Activated CD8-positive, alpha-beta memory T cell treated with anti-CD3 and anti-CD28 coated beads, Interleukin-2, amount 50 U/mL, for 1 hour (primary cell): ENCODE data around the gene RBMXL3.

Experiments
- DNase-seq: peaks from one replicate; pipeline ENCODE4 v3.0.0-alpha.2; 2020; ENCODE audit errors: extremely low read depth

The RBMXL3 gene

GRCh38 chrX:115233497-115234455, 44.6 kb downstream of the RBMXL3 start, which contains the start of gene LRCH2:
Gene LRCH2 (minus strand): TSS chrX:115234096. CDS start chrX:115234041, 55 bp downstream.
- no peak for DNase-seq

DNA sequence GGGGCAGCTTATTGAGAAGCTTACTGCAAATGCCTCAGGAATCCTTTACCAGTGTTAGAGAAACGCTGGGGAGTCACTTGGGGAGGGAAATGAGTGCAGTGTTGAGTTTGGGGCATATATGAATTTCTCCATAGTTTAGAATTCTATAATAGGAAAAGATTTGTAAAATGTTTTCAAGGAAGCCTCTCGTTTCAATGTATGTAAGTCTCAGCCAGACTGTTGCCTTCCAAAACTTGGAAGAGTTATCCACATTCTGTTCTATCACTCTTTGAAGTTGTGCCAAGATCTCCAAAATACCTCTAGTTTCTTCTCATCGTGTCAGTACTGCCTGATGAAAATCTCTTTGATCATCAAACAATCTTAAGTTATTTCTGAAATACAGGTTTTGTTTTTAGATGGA, 45.3 kb downstream of the RBMXL3 start:
- DNase-seq: no peak

DNA sequence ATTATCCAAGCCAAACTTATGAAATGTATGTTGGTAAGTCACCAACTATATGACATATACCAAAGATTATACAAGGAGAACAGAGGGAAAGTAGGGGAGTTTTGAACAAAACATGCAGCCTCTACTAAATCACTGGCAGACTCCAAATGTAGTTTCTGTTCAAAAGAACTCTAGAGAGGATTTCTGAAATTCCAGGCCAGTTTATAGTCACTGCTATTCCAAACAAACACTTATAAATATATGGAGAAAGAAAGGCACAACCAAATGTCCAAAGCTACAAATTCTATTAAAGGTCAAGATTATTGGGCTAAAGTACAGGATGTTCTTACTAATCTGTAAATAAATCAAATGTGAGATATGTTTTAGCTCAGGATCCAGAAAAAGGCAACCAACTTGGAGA, 47.4 kb downstream of the RBMXL3 start:
- DNase-seq: no peak

- no peak for DNase-seq
Measured at GRCh38 chrX:115237056-115237455, 47.8 kb downstream of the RBMXL3 start.
